Gastrocnemius medialis (tissue), 4 donors: ENCODE measurements around the gene DCBLD1.

Experiments used
- POLR2A ChIP-seq, 2 donors: fragments of 450-650 bp; IDR thresholded peaks; one replicate each; pipeline ENCODE4 v1.6.1; 2017; ENCODE audit warnings: antibody characterized with exemption in 2 of 2, mild to moderate bottlenecking in 2 of 2, moderate library complexity in 2 of 2
- TF ChIP-seq, protein P1 (sequence below), 5 experiments: fragments of 450-650 bp in 3 of 5; fragments of 200-600 bp in 2 of 5; sonication (generic) in 2 of 5; IDR thresholded peaks in 4 of 5; conservative IDR thresholded peaks in 1 of 5; 1 replicate in 4 of 5; 2 replicates in 1 of 5; pipeline ENCODE4 v1.5.1; 2016 to 2019; ENCODE audit warnings: antibody characterized with exemption in 5 of 5, mild to moderate bottlenecking in 3 of 5, moderate library complexity in 3 of 5

- TF ChIP-seq, protein P1, sequence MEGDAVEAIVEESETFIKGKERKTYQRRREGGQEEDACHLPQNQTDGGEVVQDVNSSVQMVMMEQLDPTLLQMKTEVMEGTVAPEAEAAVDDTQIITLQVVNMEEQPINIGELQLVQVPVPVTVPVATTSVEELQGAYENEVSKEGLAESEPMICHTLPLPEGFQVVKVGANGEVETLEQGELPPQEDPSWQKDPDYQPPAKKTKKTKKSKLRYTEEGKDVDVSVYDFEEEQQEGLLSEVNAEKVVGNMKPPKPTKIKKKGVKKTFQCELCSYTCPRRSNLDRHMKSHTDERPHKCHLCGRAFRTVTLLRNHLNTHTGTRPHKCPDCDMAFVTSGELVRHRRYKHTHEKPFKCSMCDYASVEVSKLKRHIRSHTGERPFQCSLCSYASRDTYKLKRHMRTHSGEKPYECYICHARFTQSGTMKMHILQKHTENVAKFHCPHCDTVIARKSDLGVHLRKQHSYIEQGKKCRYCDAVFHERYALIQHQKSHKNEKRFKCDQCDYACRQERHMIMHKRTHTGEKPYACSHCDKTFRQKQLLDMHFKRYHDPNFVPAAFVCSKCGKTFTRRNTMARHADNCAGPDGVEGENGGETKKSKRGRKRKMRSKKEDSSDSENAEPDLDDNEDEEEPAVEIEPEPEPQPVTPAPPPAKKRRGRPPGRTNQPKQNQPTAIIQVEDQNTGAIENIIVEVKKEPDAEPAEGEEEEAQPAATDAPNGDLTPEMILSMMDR (IDR thresholded peaks at IDR 0.05 in 4 of 5, conservative IDR thresholded peaks at IDR 0.05 in 1 of 5) = no peak
- no peak for TF ChIP-seq POLR2A (IDR thresholded peaks at IDR 0.05)
Measured at GRCh38 chr6:117525607-117526006, 43.1 kb downstream of the DCBLD1 start.
